HepG2 (cell line): ENCODE measurements around the gene TBC1D4. TPM values are rescaled to one million over a fixed set of nuclear protein-coding genes. Genes with fewer than 3 reads are reported as not detected.

Experiments
- AKAP8 ChIP-seq: sonication (generic); formaldehyde crosslinking; IDR thresholded peaks from 2 replicates; pipeline ENCODE4 v1.5.1; 2020; ENCODE audit warnings: mild to moderate bottlenecking, missing genetic modification reagents
- CC2D1A ChIP-seq: sonication (generic); formaldehyde crosslinking; IDR thresholded peaks from 2 replicates; pipeline ENCODE4 v1.8.1; 2023; ENCODE audit warnings: mild to moderate bottlenecking, missing genetic modification reagents
- FOXO1 ChIP-seq: sonication (generic); formaldehyde crosslinking; IDR thresholded peaks from 2 replicates; pipeline ENCODE4 v1.4.0; 2020; ENCODE audit warnings: missing genetic modification reagents
- HDAC1 ChIP-seq: sonication (generic); formaldehyde crosslinking; IDR thresholded peaks from 2 replicates; pipeline ENCODE4 v1.5.1; 2020; ENCODE audit warnings: mild to moderate bottlenecking, missing genetic modification reagents
- NCOA5 ChIP-seq: sonication (generic); formaldehyde crosslinking; IDR thresholded peaks from 2 replicates; pipeline ENCODE4 v1.4.0; 2020; ENCODE audit warnings: missing genetic modification reagents
- RFXANK ChIP-seq: IDR thresholded peaks from 2 replicates; pipeline ENCODE4 v1.6.1; 2016
- SNAPC2 ChIP-seq: sonication (generic); formaldehyde crosslinking; IDR thresholded peaks from 2 replicates; pipeline ENCODE4 v1.8.1; 2022; ENCODE audit warnings: mild to moderate bottlenecking, missing genetic modification reagents
- STAG1 ChIP-seq: sonication (generic); formaldehyde crosslinking; IDR thresholded peaks from 2 replicates; pipeline ENCODE4 v1.4.0; 2020; ENCODE audit warnings: missing genetic modification reagents
- TBP ChIP-seq: sonication (generic); formaldehyde crosslinking; IDR thresholded peaks from 2 replicates; pipeline ENCODE4 v1.5.0; 2020; ENCODE audit warnings: missing genetic modification reagents
- THAP8 ChIP-seq: sonication (generic); formaldehyde crosslinking; IDR thresholded peaks from 2 replicates; pipeline ENCODE4 v1.5.1; 2020; ENCODE audit warnings: missing genetic modification reagents, mild to moderate bottlenecking, borderline replicate concordance
- YEATS2 ChIP-seq: sonication (generic); formaldehyde crosslinking; IDR thresholded peaks from 2 replicates; pipeline ENCODE4 v1.4.0; 2020; ENCODE audit warnings: missing genetic modification reagents, borderline replicate concordance
- ZBTB25 ChIP-seq: IDR thresholded peaks from 2 replicates; pipeline ENCODE4 v1.6.1; 2018; ENCODE audit warnings: missing genetic modification reagents
- ZNF552 ChIP-seq: sonication (generic); formaldehyde crosslinking; IDR thresholded peaks from 2 replicates; pipeline ENCODE4 v1.9.0; 2022; ENCODE audit warnings: missing genetic modification reagents, mild to moderate bottlenecking, borderline replicate concordance
- ZNF768 ChIP-seq: sonication (generic); formaldehyde crosslinking; IDR thresholded peaks from 2 replicates; pipeline ENCODE4 v1.4.0; 2020; ENCODE audit warnings: missing genetic modification reagents
- ZSCAN31 ChIP-seq: sonication (generic); formaldehyde crosslinking; IDR thresholded peaks from 2 replicates; pipeline ENCODE4 v1.5.0; 2020; ENCODE audit warnings: low read depth, mild to moderate bottlenecking, missing genetic modification reagents
- polyA plus RNA-seq, 8 experiments: library from polyadenylated mRNA; depleted of rRNA in 3 of 8; stranded (reverse) in 7 of 8; unstranded in 1 of 8; fragments of >200 nt; fragmentation: Illumina TruSeq in 4 of 8; extraction: Trizol in 4 of 8; gene quantifications; 2 replicates each; pipeline versions ENCODE4 v1.2.1 to v1.2.3, GENCODE V29; 2011 to 2016; ENCODE audit warnings: low read depth in 4 of 8, missing spikeins in 1 of 8, mixed read lengths in 1 of 8; ENCODE audit not compliant: insufficient read depth in 1 of 8
- total RNA-seq, 5 experiments: library from RNA; depleted of rRNA; stranded (reverse); fragments of >200 nt; fragmentation: Illumina TruSeq; extraction: Trizol; gene quantifications; 2 replicates each; pipeline ENCODE4 v1.2.3, GENCODE V29; 2016; ENCODE audit warnings: low read depth in 1 of 5
- TF ChIP-seq, protein P1 (sequence below): sonication (generic); formaldehyde crosslinking; IDR thresholded peaks from 2 replicates; pipeline ENCODE4 v1.8.0; 2022; ENCODE audit warnings: missing genetic modification reagents, mild to moderate bottlenecking, moderate library complexity, borderline replicate concordance
- TF ChIP-seq, protein P2 (sequence below): sonication (generic); formaldehyde crosslinking; IDR thresholded peaks from 2 replicates; pipeline ENCODE4 v1.4.0; 2020; ENCODE audit warnings: missing genetic modification reagents
- TF ChIP-seq, protein P3 (sequence below): sonication (generic); formaldehyde crosslinking; IDR thresholded peaks from 2 replicates; pipeline ENCODE4 v1.8.1; 2023; ENCODE audit warnings: missing genetic modification reagents, inconsistent platforms, borderline replicate concordance
- TF ChIP-seq, protein P4 (sequence below), 2 experiments: IDR thresholded peaks; 2 replicates each; pipeline ENCODE4 v1.6.1; 2011 to 2012; ENCODE audit warnings: low read length in 2 of 2, borderline replicate concordance in 1 of 2, low read depth in 1 of 2, mild to moderate bottlenecking in 1 of 2, moderate library complexity in 1 of 2

TBC1D4 gene
- total and polyA plus RNA-seq, 2 of the 13 experiments (the other 11 are each of a cell fraction or from before 2014, with no cell fraction given): 35.9 to 64.4 TPM

DNA sequence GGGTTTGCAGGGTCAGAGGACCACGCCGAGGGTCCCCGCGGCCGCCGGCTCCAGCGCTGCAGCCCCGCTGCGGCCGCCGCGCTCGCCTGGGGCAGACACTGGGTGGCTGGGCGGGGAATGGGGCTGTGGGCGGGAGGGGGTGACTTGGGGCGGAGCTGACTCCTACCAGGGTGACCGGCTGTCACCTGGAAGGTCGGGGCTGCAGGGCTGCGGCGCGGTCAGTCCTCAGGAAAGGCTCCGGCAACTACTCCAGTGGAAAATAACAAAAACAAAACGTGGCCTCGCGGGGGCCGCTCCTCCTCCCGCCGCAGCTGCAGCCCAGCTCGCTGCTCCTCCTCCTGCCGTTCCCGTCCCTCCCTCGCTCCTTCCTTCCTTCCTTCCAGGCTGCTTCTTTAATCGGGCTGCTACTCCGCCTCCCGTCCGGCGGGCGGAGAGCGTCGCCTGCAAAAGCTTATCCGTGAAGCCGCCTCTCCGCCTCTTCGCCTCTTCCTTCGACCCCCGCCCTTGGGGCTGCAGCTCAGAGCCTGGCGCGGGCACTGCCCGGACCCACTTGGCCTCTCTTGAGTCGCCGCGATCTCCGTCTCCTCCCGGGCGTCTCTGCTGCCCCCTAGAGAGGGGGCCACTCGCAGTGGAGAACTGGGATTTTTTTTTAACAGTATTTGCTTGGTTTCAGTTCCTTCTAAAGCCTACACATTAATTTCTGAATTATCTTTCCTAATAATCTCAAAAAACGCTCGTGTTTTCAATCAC lies at the start of gene TBC1D4 (continued):
- TF ChIP-seq STAG1 (CRISPR knock-in tag) (peak; percentile 70), ZNF552 (CRISPR knock-in tag) (no peak), CC2D1A (CRISPR knock-in tag) (no peak), NCOA5 (CRISPR knock-in tag) (no peak), ZNF768 (CRISPR knock-in tag) (peak; percentile 16; the same call in 1 of the 2 replicates), AKAP8 (no peak; the same call in 1 of the 2 replicates), ZBTB25 (CRISPR knock-in tag) (0 out of 2 replicates have a peak, but pooled peaks have one; percentile 63), SNAPC2 (CRISPR knock-in tag) (no peak), TBP (CRISPR knock-in tag) (no peak), THAP8 (CRISPR knock-in tag) (peak; percentile 47; the same call in 1 of the 2 replicates), RFXANK (CRISPR knock-in tag) (no peak), YEATS2 (CRISPR knock-in tag) (peak; percentile 52; the same call in 1 of the 2 replicates), FOXO1 (CRISPR knock-in tag) (0 out of 2 replicates have a peak, but pooled peaks have one; percentile 14), HDAC1 (CRISPR knock-in tag) (peak; percentile 86), ZSCAN31 (no peak)
- TF ChIP-seq, protein P1, sequence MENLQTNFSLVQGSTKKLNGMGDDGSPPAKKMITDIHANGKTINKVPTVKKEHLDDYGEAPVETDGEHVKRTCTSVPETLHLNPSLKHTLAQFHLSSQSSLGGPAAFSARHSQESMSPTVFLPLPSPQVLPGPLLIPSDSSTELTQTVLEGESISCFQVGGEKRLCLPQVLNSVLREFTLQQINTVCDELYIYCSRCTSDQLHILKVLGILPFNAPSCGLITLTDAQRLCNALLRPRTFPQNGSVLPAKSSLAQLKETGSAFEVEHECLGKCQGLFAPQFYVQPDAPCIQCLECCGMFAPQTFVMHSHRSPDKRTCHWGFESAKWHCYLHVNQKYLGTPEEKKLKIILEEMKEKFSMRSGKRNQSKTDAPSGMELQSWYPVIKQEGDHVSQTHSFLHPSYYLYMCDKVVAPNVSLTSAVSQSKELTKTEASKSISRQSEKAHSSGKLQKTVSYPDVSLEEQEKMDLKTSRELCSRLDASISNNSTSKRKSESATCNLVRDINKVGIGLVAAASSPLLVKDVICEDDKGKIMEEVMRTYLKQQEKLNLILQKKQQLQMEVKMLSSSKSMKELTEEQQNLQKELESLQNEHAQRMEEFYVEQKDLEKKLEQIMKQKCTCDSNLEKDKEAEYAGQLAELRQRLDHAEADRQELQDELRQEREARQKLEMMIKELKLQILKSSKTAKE (CRISPR knock-in tag): peak; percentile 74; the same call in 1 of the 2 replicates
- TF ChIP-seq, protein P2, sequence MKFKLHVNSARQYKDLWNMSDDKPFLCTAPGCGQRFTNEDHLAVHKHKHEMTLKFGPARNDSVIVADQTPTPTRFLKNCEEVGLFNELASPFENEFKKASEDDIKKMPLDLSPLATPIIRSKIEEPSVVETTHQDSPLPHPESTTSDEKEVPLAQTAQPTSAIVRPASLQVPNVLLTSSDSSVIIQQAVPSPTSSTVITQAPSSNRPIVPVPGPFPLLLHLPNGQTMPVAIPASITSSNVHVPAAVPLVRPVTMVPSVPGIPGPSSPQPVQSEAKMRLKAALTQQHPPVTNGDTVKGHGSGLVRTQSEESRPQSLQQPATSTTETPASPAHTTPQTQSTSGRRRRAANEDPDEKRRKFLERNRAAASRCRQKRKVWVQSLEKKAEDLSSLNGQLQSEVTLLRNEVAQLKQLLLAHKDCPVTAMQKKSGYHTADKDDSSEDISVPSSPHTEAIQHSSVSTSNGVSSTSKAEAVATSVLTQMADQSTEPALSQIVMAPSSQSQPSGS (CRISPR knock-in tag): no peak; the same call in 1 of the 2 replicates
- TF ChIP-seq, protein P3, sequence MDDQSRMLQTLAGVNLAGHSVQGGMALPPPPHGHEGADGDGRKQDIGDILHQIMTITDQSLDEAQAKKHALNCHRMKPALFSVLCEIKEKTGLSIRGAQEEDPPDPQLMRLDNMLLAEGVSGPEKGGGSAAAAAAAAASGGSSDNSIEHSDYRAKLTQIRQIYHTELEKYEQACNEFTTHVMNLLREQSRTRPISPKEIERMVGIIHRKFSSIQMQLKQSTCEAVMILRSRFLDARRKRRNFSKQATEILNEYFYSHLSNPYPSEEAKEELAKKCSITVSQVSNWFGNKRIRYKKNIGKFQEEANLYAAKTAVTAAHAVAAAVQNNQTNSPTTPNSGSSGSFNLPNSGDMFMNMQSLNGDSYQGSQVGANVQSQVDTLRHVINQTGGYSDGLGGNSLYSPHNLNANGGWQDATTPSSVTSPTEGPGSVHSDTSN (CRISPR knock-in tag): no peak
- TF ChIP-seq, protein P4, sequence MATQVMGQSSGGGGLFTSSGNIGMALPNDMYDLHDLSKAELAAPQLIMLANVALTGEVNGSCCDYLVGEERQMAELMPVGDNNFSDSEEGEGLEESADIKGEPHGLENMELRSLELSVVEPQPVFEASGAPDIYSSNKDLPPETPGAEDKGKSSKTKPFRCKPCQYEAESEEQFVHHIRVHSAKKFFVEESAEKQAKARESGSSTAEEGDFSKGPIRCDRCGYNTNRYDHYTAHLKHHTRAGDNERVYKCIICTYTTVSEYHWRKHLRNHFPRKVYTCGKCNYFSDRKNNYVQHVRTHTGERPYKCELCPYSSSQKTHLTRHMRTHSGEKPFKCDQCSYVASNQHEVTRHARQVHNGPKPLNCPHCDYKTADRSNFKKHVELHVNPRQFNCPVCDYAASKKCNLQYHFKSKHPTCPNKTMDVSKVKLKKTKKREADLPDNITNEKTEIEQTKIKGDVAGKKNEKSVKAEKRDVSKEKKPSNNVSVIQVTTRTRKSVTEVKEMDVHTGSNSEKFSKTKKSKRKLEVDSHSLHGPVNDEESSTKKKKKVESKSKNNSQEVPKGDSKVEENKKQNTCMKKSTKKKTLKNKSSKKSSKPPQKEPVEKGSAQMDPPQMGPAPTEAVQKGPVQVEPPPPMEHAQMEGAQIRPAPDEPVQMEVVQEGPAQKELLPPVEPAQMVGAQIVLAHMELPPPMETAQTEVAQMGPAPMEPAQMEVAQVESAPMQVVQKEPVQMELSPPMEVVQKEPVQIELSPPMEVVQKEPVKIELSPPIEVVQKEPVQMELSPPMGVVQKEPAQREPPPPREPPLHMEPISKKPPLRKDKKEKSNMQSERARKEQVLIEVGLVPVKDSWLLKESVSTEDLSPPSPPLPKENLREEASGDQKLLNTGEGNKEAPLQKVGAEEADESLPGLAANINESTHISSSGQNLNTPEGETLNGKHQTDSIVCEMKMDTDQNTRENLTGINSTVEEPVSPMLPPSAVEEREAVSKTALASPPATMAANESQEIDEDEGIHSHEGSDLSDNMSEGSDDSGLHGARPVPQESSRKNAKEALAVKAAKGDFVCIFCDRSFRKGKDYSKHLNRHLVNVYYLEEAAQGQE (IDR thresholded peaks at IDR 0.05; ENCODE audit: borderline replicate concordance in 1 of 2, low read depth in 1 of 2, low read length in 2 of 2): no peak
